Testis (tissue), 3 donors: Measurements from ENCODE around the gene C16orf92. TPM values are rescaled to one million over a fixed set of nuclear protein-coding genes. Genes with fewer than 3 reads are reported as not detected.
A peak's percentile ranks its signal among the peaks of the same experiment; 100 is the strongest.

Experiments used
- DNase-seq: peaks from one replicate; pipeline ENCODE4 v3.0.0-alpha.2; 2019
- H3K27ac ChIP-seq, 2 donors: fragments of 200-600 bp; sonication (generic); one replicate each; pipeline ENCODE4 v1.5.1; 2019
- H3K27me3 ChIP-seq: fragments of 200-600 bp; sonication (generic); one replicate; pipeline ENCODE4 v1.5.1; 2019
- H3K36me3 ChIP-seq: fragments of 200-600 bp; sonication (generic); one replicate; pipeline ENCODE4 v1.5.1; 2017; ENCODE audit warnings: low read depth; ENCODE audit errors: missing control alignments
- H3K4me1 ChIP-seq: fragments of 200-600 bp; sonication (generic); one replicate; pipeline ENCODE4 v1.5.1; 2019
- H3K4me3 ChIP-seq, 2 donors: fragments of 200-600 bp; sonication (generic); one replicate each; pipeline ENCODE4 v1.5.1; 2017 to 2019
- H3K9me3 ChIP-seq: fragments of 200-600 bp; sonication (generic); one replicate; pipeline ENCODE4 v1.5.1; 2017
- POLR2A ChIP-seq: fragments of 450-650 bp; IDR thresholded peaks from one replicate; pipeline ENCODE4 v1.6.1; 2017; ENCODE audit warnings: antibody characterized with exemption, mild to moderate bottlenecking, moderate library complexity
- WGBS, 2 donors: methylation state at CpG; one replicate each; pipeline ENCODE4 v1.1.5; 2018; 5-methylcytosine and 5-hydroxymethylcytosine counted together
- intact Hi-C: fragments of 100-400 bp; cut with DNase I; formaldehyde crosslinking; loops from one replicate; pipeline ENCODE4 v1.15.1; 2023; ENCODE audit warnings: low total_unique reads
- polyA plus RNA-seq: library from polyadenylated mRNA; stranded (reverse); fragments of 350-450 nt; fragmentation: Illumina TruSeq; extraction: RNeasy Lipid Tissue Mini Kit (QIAGEN cat#74804); gene quantifications from one replicate; pipeline ENCODE4 v1.2.3, GENCODE V29; 2014; ENCODE audit warnings: low read depth, low replicate concordance; ENCODE audit not compliant: insufficient read depth
- total RNA-seq, 2 donors: library from RNA; depleted of rRNA; stranded (reverse); fragments of >200 nt; gene quantifications; one replicate each; pipeline ENCODE4 v1.2.3, GENCODE V29; 2016
- TF ChIP-seq, protein P1 (sequence below), 3 experiments: fragments of 450-650 bp in 2 of 3; fragments of 200-600 bp in 1 of 3; sonication (generic) in 1 of 3; IDR thresholded peaks; one replicate each; pipeline ENCODE4 v1.5.1; 2016 to 2019; ENCODE audit warnings: antibody characterized with exemption in 3 of 3, mild to moderate bottlenecking in 2 of 3, moderate library complexity in 1 of 3

C16orf92 gene
- total and polyA plus RNA-seq, 3 donors from 2014 or later, result 12.4 to 91.3 (median 20.3) TPM

DNA sequence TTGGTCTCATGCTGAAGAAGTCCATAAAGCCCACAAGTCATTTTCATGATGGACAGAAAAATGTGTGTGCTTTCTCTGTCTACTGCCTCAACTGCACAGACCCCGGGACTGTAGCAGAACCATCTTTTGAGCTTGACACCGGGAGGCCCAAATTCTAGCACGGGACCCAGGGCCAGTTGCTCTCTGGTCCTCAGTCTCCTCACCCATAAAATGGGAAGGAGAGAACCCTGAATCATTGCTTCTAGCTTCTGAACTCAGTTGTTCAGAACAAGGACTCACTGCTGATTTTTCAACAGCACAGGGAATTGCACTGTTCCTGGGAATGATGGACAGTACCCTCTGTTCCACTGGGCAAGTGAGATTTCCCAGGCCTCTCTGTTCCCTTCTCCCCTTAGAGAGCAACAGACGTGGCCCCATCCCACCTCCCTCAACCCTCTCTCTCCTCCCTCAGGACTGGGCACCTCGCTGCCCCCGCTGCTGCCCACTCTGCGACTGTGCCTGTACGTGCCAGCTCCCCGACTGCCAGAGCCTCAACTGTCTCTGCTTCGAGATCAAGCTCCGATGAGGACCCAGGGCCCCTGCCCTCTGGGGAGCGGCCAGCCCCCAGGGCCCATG lies 40.4 kb downstream of the C16orf92 start:
- intact Hi-C loops, result no loop called here
- WGBS, 2 donors, result 43 to 51% methylated on average over 11 to 12 of the region's 12 CpGs

DNA sequence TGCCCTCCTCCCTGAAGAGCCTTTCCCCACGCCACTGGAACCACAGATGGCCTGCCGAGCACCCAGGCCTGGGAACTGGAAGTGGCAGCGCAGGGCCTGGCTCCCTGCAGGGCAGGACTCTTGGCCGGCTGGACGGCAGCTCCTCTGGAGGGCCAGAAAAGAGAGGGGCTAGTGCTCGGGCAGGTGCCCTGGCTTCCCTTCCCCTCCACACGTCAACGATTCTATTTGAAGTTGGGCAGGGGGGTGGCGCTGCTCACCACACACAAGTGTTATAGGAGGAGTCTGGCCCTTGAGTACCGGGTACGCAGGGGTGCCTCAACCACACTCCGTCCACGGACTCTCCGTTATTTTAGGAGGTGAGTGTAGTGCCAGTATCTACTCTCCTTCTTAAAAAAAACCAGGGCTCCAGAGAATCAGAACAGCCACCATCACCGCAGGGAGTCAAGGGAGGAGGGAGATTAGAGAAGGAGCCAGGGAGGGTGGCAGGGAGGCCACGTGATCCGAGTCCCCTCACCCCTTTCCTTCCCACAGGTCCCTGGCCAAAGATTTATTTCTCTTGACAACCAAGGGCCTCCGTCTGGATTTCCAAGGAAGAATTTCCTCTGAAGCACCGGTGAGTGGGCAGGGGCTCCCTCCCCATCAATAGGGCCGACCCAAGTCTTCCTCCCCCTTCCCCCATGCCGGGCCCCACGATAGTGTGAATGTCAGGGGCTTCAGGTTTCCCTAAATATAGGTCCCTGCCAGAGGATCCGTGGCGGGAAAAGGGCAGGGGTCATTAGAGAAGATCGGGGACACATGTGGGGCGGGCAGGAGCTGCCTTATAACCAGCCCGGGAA lies 41.1 kb downstream of the C16orf92 start:
- no peaks in the 10 kb centered on the region for H3K36me3 ChIP-seq
- no peaks in the 10 kb centered on the region for H3K9me3 ChIP-seq
- H3K4me1 ChIP-seq, result peaks cover 31% of the 10 kb centered on the region
- 1 to 3% methylated on average over 14 to 27 of the region's 27 CpGs for WGBS, 2 donors
- peak; percentile 81 for DNase-seq
- peak overlapping the region; percentile 93 to 94 for H3K27ac ChIP-seq
- TF ChIP-seq, protein P1, sequence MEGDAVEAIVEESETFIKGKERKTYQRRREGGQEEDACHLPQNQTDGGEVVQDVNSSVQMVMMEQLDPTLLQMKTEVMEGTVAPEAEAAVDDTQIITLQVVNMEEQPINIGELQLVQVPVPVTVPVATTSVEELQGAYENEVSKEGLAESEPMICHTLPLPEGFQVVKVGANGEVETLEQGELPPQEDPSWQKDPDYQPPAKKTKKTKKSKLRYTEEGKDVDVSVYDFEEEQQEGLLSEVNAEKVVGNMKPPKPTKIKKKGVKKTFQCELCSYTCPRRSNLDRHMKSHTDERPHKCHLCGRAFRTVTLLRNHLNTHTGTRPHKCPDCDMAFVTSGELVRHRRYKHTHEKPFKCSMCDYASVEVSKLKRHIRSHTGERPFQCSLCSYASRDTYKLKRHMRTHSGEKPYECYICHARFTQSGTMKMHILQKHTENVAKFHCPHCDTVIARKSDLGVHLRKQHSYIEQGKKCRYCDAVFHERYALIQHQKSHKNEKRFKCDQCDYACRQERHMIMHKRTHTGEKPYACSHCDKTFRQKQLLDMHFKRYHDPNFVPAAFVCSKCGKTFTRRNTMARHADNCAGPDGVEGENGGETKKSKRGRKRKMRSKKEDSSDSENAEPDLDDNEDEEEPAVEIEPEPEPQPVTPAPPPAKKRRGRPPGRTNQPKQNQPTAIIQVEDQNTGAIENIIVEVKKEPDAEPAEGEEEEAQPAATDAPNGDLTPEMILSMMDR (IDR thresholded peaks at IDR 0.05), result peak in 2 of 3 experiments; percentile 22 to 26
- TF ChIP-seq POLR2A, result no peak
- H3K27me3 ChIP-seq, result no peaks in the 10 kb centered on the region
- peak overlapping the region; percentile 77 to 89 for H3K4me3 ChIP-seq
- intact Hi-C loops, result no loop called here

More for the DNA sequence above, 40.4 kb downstream of the C16orf92 start:
- TF ChIP-seq POLR2A, result no peak
- TF ChIP-seq, protein P1 (IDR thresholded peaks at IDR 0.05), result no peak
- Histone ChIP-seq H3K9me3 (no peaks in the 10 kb centered on the region), H3K36me3 (no peaks in the 10 kb centered on the region), H3K27me3 (no peaks in the 10 kb centered on the region), H3K4me3 (peak overlapping the region in 1 of 2 donors; percentile 89), H3K4me1 (peaks cover 23% of the 10 kb centered on the region), H3K27ac (peak overlapping the region; percentile 93 to 94)
- no peak for DNase-seq

DNA sequence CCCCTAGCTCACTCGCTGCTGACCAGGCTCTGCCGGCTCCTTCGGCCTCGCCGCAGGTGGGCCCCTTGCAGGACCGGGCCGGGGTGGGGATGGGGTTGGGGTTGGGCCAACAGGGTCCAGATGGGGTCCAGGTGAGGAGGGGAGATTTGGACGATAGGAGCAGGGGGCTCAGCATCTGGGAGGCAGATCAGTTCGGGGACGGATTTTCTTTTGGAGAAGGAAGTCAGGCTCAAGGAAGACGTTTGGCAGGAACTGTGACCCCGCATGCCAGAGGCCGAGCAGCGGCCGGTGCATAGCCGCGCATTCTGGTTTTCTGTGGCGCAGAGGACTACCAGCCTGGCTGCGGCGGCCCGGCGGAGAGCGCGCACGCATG lies 41.7 kb downstream of the C16orf92 start:
- peak overlapping the region; percentile 77 to 89 for H3K4me3 ChIP-seq
- TF ChIP-seq, protein P1 (IDR thresholded peaks at IDR 0.05), result no peak
- TF ChIP-seq POLR2A, result no peak
- H3K27me3 ChIP-seq, result no peaks in the 10 kb centered on the region
- H3K36me3 ChIP-seq, result no peaks in the 10 kb centered on the region
- no peaks in the 10 kb centered on the region for H3K9me3 ChIP-seq
- DNase-seq, result no peak
- peak overlapping the region; percentile 93 to 94 for H3K27ac ChIP-seq
- intact Hi-C loops, result no loop called here
- WGBS, 2 donors, result 1% methylated on average over 21 of the region's 25 CpGs
- peaks cover 37% of the 10 kb centered on the region for H3K4me1 ChIP-seq

DNA sequence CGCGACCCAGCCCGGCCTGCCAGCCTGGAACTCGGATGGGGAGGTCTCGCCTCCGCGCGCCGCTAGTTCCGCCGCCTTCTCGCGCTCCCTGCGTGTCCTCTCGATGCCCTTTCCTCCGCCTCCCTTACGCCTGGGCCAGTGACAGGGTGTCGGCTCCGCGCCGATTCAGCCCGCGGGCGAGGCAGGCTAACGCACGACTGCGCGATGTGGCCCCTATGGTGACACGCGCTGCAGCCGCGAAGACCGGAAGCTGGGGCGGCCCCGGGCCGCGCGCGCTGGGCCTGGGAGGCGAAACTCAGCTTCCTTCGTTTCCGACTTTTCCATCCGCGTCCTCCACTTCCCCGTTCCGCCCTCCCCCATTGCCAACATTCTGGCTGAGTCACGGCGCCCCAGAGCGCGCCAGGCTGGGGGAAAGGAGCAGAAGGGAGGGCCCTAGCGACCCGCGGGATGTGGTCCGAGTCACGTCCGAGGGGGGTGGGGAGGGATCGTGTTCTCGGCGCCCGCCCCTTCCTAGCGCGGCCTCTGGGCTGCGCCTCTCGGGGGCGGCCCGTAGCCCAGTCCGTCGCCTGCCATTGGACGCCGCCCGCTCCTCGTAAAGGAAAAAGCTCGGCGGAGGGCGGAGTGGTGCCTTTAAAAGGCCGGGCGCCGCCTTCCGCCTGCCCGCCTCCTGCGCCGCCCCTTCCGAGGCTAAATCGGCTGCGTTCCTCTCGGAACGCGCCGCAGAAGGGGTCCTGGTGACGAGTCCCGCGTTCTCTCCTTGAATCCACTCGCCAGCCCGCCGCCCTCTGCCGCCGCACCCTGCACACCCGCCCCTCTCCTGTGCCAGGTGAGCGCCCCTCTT lies 42.3 kb downstream of the C16orf92 start, which contains the start of gene ALDOA:
Gene ALDOA (plus strand): TSS at position 659 of the 841 bp plus-strand sequence. CDS start 1,138 bp downstream, outside the sequence.
- peaks cover 43% of the 10 kb centered on the region for H3K4me1 ChIP-seq
- no peaks in the 10 kb centered on the region for H3K9me3 ChIP-seq
- peak; percentile 98 for DNase-seq
- peak within 1 kb of the TSS; percentile 77 to 89 for H3K4me3 ChIP-seq
- WGBS, 2 donors, result 0% methylated on average over 24 to 81 of the region's 99 CpGs
- no peaks in the 10 kb centered on the region for H3K27me3 ChIP-seq
- intact Hi-C loops, result no loop called here
- TF ChIP-seq POLR2A, result peak; percentile 78
- TF ChIP-seq, protein P1 (IDR thresholded peaks at IDR 0.05), result peak in 1 of 3 experiments; percentile 14
- H3K27ac ChIP-seq, result peak within 1 kb of the TSS; percentile 93 to 96
- H3K36me3 ChIP-seq, result no peaks in the 10 kb centered on the region
